GM12878 (cell line): ENCODE results near the gene STEAP2. TPM values are rescaled to one million over a fixed set of nuclear protein-coding genes. Genes with fewer than 3 reads are reported as not detected.
A peak's percentile ranks its signal among the peaks of the same experiment; 100 is the strongest.

Experiments
- ATAC-seq: fragments of 200-7000 bp; cut with Tn5 transposase; 3 replicates; pipeline ENCODE4 v1.9.1; 2020; ENCODE audit warnings: mild to moderate bottlenecking, moderate library complexity
- BruUV-seq: library from RNA; stranded (reverse); fragments of 400-500 nt; replicated peaks from 2 replicates; lab custom pipeline; 2021; lab: Mats Ljungman, UMichigan
- CTCF ChIA-PET: fragments of 300-600 bp; sonication (Branson Sonifier 250); formaldehyde crosslinking; extraction: SDS; loops from one replicate; lab custom pipeline; 2021; ENCODE audit warnings: inconsistent platforms; lab: Yijun Ruan, JAX
- POLR2A ChIA-PET: fragments of 350-600 bp; formaldehyde crosslinking; extraction: SDS; loops from one replicate; lab custom pipeline; 2021; ENCODE audit warnings: inconsistent platforms; lab: Charles Lee
- RAD21 ChIA-PET: fragments of 300-600 bp; sonication (Branson Sonifier 250); formaldehyde crosslinking; loops from one replicate; lab custom pipeline; 2023; ENCODE audit warnings: antibody characterized with exemption; ENCODE audit not compliant: unreplicated experiment; lab: Charles Lee
- SMC1A ChIA-PET: fragments of 300-600 bp; sonication (Branson Sonifier 250); formaldehyde crosslinking; loops from one replicate; lab custom pipeline; 2023; ENCODE audit not compliant: unreplicated experiment, uncharacterized antibody; lab: Charles Lee
- DNase-seq: peaks from one replicate; pipeline ENCODE4 v3.0.0-alpha.2; 2011; ENCODE audit warnings: low read depth, low spot score
- FAIRE-seq: peaks from 3 replicates; lab custom pipeline; 2011; peaks lifted over from hg19 to GRCh38; lab: Jason Lieb, UNC
- H2AFZ ChIP-seq: 2 replicates; pipeline ENCODE4 v1.6.0; 2011; ENCODE audit warnings: low read depth, low read length, control low read depth; ENCODE audit not compliant: control insufficient read depth
- H3K27ac ChIP-seq: 2 replicates; pipeline ENCODE4 v1.5.1; 2011; ENCODE audit warnings: control low read depth; ENCODE audit not compliant: control insufficient read depth, insufficient read depth
- H3K27me3 ChIP-seq, 2 experiments: replicated peaks in 1 of 2; 2 replicates each; pipeline versions ENCODE4 v1.6.0 to v1.6.1; 2011; ENCODE audit warnings: low read length in 1 of 2; ENCODE audit not compliant: control insufficient read depth in 2 of 2, insufficient read depth in 2 of 2
- H3K36me3 ChIP-seq, 2 experiments: 2 replicates each; pipeline ENCODE4 v1.5.1; 2011; ENCODE audit warnings: low read length in 1 of 2; ENCODE audit not compliant: control insufficient read depth in 2 of 2, insufficient read depth in 2 of 2
- H3K4me1 ChIP-seq: 2 replicates; pipeline ENCODE4 v1.6.1; 2011; ENCODE audit warnings: mild to moderate bottlenecking, low read length, moderate library complexity, mixed read lengths; ENCODE audit not compliant: control insufficient read depth, insufficient read depth
- H3K4me2 ChIP-seq: 2 replicates; pipeline ENCODE4 v1.6.0; 2011; ENCODE audit warnings: control low read depth; ENCODE audit not compliant: control insufficient read depth, insufficient read depth
- H3K4me3 ChIP-seq: fragments of 200-600 bp; sonication (generic); 2 replicates; pipeline ENCODE4 v1.5.1; 2016
- H3K79me2 ChIP-seq: 2 replicates; pipeline ENCODE4 v1.6.0; 2011; ENCODE audit warnings: low read length; ENCODE audit not compliant: control insufficient read depth, insufficient read depth
- H3K9ac ChIP-seq: 2 replicates; pipeline ENCODE4 v1.8.0; 2011; ENCODE audit warnings: low read length, control low read depth, mixed read lengths; ENCODE audit not compliant: control insufficient read depth, insufficient read depth
- H3K9me3 ChIP-seq: replicated peaks from 3 replicates; pipeline ENCODE4 v1.5.1; 2011; ENCODE audit warnings: mild to moderate bottlenecking, low read length; ENCODE audit not compliant: control insufficient read depth, insufficient read depth
- H4K20me1 ChIP-seq: 2 replicates; pipeline ENCODE4 v1.6.0; 2011; ENCODE audit not compliant: control insufficient read depth, insufficient read depth
- ATF3 ChIP-seq: IDR thresholded peaks from 2 replicates; pipeline ENCODE4 v1.6.1; 2011; ENCODE audit warnings: low read depth, mild to moderate bottlenecking, low read length, moderate library complexity, borderline replicate concordance; ENCODE audit errors: extremely low read depth
- CBX5 ChIP-seq: sonication (generic); IDR thresholded peaks from 2 replicates; pipeline ENCODE4 v1.6.1; 2016; ENCODE audit warnings: low read depth, moderate library complexity, mild to moderate bottlenecking, inconsistent platforms
- EP300 ChIP-seq, 2 experiments: fragments of 150-350 bp in 1 of 2; IDR thresholded peaks; 2 replicates each; pipeline ENCODE4 v1.6.1; 2011 to 2012; ENCODE audit warnings: low read depth in 2 of 2, low read length in 2 of 2, borderline replicate concordance in 1 of 2, improper control_type of control experiment in 1 of 2, inconsistent platforms in 1 of 2; ENCODE audit not compliant: control insufficient read depth in 1 of 2
- JUNB ChIP-seq: IDR thresholded peaks from 2 replicates; pipeline ENCODE4 v1.6.1; 2016; ENCODE audit warnings: antibody characterized with exemption, mild to moderate bottlenecking
- NFIC ChIP-seq: IDR thresholded peaks from 2 replicates; pipeline ENCODE4 v1.6.1; 2012; ENCODE audit warnings: low read depth, mild to moderate bottlenecking, inconsistent platforms, low read length, moderate library complexity
- NR2F1 ChIP-seq: fragments of 450-650 bp; conservative IDR thresholded peaks from 2 replicates; pipeline ENCODE4 v1.6.1; 2017; ENCODE audit warnings: mild to moderate bottlenecking
- POLR2A ChIP-seq: IDR thresholded peaks from 2 replicates; pipeline ENCODE4 v1.6.1; 2011; ENCODE audit warnings: low read depth, mild to moderate bottlenecking, low read length
- SMAD5 ChIP-seq: IDR thresholded peaks from 2 replicates; pipeline ENCODE4 v1.6.1; 2016; ENCODE audit warnings: antibody characterized with exemption, low read depth
- YBX1 ChIP-seq: fragments of 450-650 bp; IDR thresholded peaks from 2 replicates; pipeline ENCODE4 v1.6.1; 2016; ENCODE audit warnings: antibody characterized with exemption
- ZNF207 ChIP-seq: fragments of 450-650 bp; IDR thresholded peaks from 2 replicates; pipeline ENCODE4 v1.6.1; 2014; ENCODE audit warnings: antibody characterized with exemption, mild to moderate bottlenecking, borderline replicate concordance
- ZNF24 ChIP-seq: fragments of 450-650 bp; IDR thresholded peaks from 2 replicates; pipeline ENCODE4 v1.6.1; 2017; ENCODE audit warnings: antibody characterized with exemption, mild to moderate bottlenecking
- WGBS: methylation state at CpG from one replicate; pipeline ENCODE4 v1.1.6; 2016; ENCODE audit warnings: low lambda C conversion rate; ENCODE audit not compliant: insufficient replicate concordance, insufficient coverage; ENCODE audit errors: missing lambda C conversion rate; 5-methylcytosine and 5-hydroxymethylcytosine counted together
- in situ Hi-C: fragments of 300-500 bp; cut with MboI; formaldehyde crosslinking; loops from 9 replicates; pipeline ENCODE4 v1.14.3; 2018; ENCODE audit warnings: mixed read lengths
- intact Hi-C: fragments of 100-400 bp; cut with micrococcal nuclease; formaldehyde crosslinking; loops from one replicate; pipeline ENCODE4 v1.14.2; 2022; ENCODE audit not compliant: unreplicated experiment
- polyA plus RNA-seq, 11 experiments: library from polyadenylated mRNA; depleted of rRNA in 4 of 11; unstranded in 6 of 11; stranded (reverse) in 5 of 11; fragments of >200 nt; fragmentation: Nextera tagmentation in 4 of 11; fragmentation: Illumina TruSeq in 1 of 11; extraction: Ambion mirVana in 4 of 11; extraction: Trizol in 1 of 11; gene quantifications; 1 replicate in 1 of 11; 2 replicates in 10 of 11; pipeline versions ENCODE4 v1.2.1 to v1.2.3, GENCODE V29; 2011 to 2016; ENCODE audit warnings: inconsistent platforms in 2 of 11, missing spikeins in 2 of 11, low read depth in 1 of 11
- total RNA-seq, 4 experiments: library from RNA; depleted of rRNA in 3 of 4; stranded (reverse); fragments of >200 nt in 3 of 4; fragmentation: Illumina TruSeq in 1 of 4; extraction: Trizol in 1 of 4; gene quantifications; 2 replicates each; pipeline versions ENCODE4 v1.2.1 to v1.2.3, GENCODE V29; 2013 to 2021

The STEAP2 gene
- total and polyA plus RNA-seq, 10 of the 15 experiments (the other 5 are each of a cell fraction or from before 2014, with no cell fraction given), result 0.64 to 17.6 (median 1.8) TPM

- no peaks in the 10 kb centered on the region for H4K20me1 ChIP-seq
- ATAC-seq (peak; percentile 7), DNase-seq (no peak), FAIRE-seq (no peak)
- H3K9me3 ChIP-seq, result no peaks in the 10 kb centered on the region
- no peak overlapping the region for H3K4me2 ChIP-seq
- ChIA-PET POLR2A (interaction anchor here (0.5 to 3.7 kb wide), 17 partner anchors 7 to 468 kb away, joined by 3 to 92 read pairs (median 3); partner anchors contain the start of genes STEAP1 and STEAP2), CTCF (interaction anchor here (0.8 to 3.4 kb wide), 18 partner anchors 9 to 185 kb away, joined by 3 to 35 read pairs (median 6); partner anchors contain the start of genes STEAP1 and STEAP2), SMC1A (interaction anchor here (0.8 to 4.1 kb wide), 28 partner anchors 8 to 111 kb away, joined by 3 to 59 read pairs (median 6); partner anchors contain the start of genes STEAP1 and STEAP2), RAD21 (interaction anchor here (0.9 to 3.8 kb wide), 22 partner anchors 13 to 160 kb away, joined by 3 to 90 read pairs (median 8); partner anchors contain the start of genes CLDN12, STEAP1 and STEAP2)
- H3K36me3 ChIP-seq, result no peaks in the 10 kb centered on the region
- no peak overlapping the region for H3K27ac ChIP-seq
- intact Hi-C loops, result loop anchor here (2.0 kb wide), 1 partner anchor 65 kb away; no protein-coding TSS in a partner anchor
- no peak for TF ChIP-seq CBX5
- TF ChIP-seq ZNF207, result no peak
- TF ChIP-seq ZNF24, result no peak
- no peak for TF ChIP-seq NR2F1
- no peak for TF ChIP-seq SMAD5
- TF ChIP-seq JUNB, result no peak
- TF ChIP-seq POLR2A, result no peak
- no peak for TF ChIP-seq EP300 (IDR thresholded peaks at IDR 0.05; ENCODE audit: borderline replicate concordance in 1 of 2, control insufficient read depth in 1 of 2, low read depth in 2 of 2, low read length in 2 of 2)
- no peak for TF ChIP-seq NFIC
- TF ChIP-seq ATF3, result no peak
- TF ChIP-seq YBX1, result no peak
- in situ Hi-C loops, result loop anchor here (5.0 kb wide), 1 partner anchor 71 kb away; no protein-coding TSS in a partner anchor
- H3K79me2 ChIP-seq, result no peaks in the 10 kb centered on the region
- peaks cover 5% of the 10 kb centered on the region; the same call in 1 of the 2 replicates for H3K4me1 ChIP-seq
- no TSS peak for BruUV-seq
- no peak overlapping the region for H3K4me3 ChIP-seq
- 92% methylated on average over 1 of the region's 1 CpG for WGBS
- no peak overlapping the region for H3K9ac ChIP-seq
- H2AFZ ChIP-seq, result no peak overlapping the region
- H3K27me3 ChIP-seq, result peaks cover 0 to 6% of the 10 kb centered on the region in 2 experiments; a peak in 1 of 4 replicates
Measured at GRCh38 chr7:90243556-90243955, 32.0 kb downstream of the STEAP2 start.
